SKM-1 treated with dmso at 0.1 percent for 144 hours (cell line): ENCODE data around the gene CNOT11.
"Not testable (repeated sequence)": the region's sequence is repeated elsewhere in the genome, so short reads cannot be mapped to it uniquely, and the experiment has no call there.

ENCODE experiments used
- DNase-seq: peaks from one replicate; lab custom pipeline; 2025; ENCODE audit not compliant: unreplicated experiment; lab: John Stamatoyannopoulos, UW

Gene CNOT11

GRCh38 chr2:101308432-101309210 lies 55.9 kb downstream of the CNOT11 start, which contains the start of gene RNF149:
RNF149 (minus strand) TSS chr2:101308701; CDS start chr2:101308588, 113 bp downstream.
- DNase-seq: peak; percentile 99

- DNase-seq: no peak
These were observed 57.6 kb downstream of the CNOT11 start for GRCh38 chr2:101310090-101310833.

- DNase-seq: no peak
These were observed 58.4 kb downstream of the CNOT11 start for GRCh38 chr2:101310834-101311695.

GRCh38 chr2:101311696-101312017 lies 59.0 kb downstream of the CNOT11 start:
- DNase-seq: no peak

GRCh38 chr2:101316568-101316967 lies 63.9 kb downstream of the CNOT11 start:
- DNase-seq: not testable (repeated sequence)
